LNCaP clone FGC (cell line): Measurements from ENCODE around the gene CD151.

ENCODE experiments used
- DNase-seq: peaks from one replicate; pipeline ENCODE4 v3.0.0-alpha.2; 2011; ENCODE audit warnings: low read depth
- H3K4me3 ChIP-seq: 2 replicates; pipeline ENCODE4 v1.5.1; 2011; ENCODE audit warnings: mild to moderate bottlenecking, low read depth, low read length, control low read depth
- CTCF ChIP-seq: IDR thresholded peaks from 2 replicates; pipeline ENCODE4 v1.5.1; 2012; ENCODE audit warnings: mild to moderate bottlenecking; ENCODE audit not compliant: control insufficient read depth, insufficient read depth; ENCODE audit errors: extremely low read depth

CD151 gene

DNA sequence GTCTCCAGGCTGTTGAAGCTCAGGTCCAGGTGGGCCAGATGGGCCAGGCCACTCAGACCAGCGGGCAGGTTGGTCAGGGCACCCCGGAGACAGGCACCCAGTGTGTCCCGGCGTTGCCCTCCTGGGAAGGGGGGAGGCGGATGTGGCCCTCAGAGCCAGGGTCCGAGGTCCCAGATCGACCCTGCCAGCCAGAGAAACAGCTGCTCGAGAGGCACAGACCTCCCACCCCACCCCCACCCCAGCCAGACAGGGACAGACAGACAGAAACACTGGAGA, 29.3 kb upstream of the CD151 start:
- DNase-seq: no peak
- no peak for TF ChIP-seq CTCF
- no peak overlapping the region for H3K4me3 ChIP-seq

GRCh38 chr11:803770-804598, 28.8 kb upstream of the CD151 start:
- peak overlapping the region; percentile 74 for H3K4me3 ChIP-seq
- no peak for DNase-seq
- no peak for TF ChIP-seq CTCF

DNA sequence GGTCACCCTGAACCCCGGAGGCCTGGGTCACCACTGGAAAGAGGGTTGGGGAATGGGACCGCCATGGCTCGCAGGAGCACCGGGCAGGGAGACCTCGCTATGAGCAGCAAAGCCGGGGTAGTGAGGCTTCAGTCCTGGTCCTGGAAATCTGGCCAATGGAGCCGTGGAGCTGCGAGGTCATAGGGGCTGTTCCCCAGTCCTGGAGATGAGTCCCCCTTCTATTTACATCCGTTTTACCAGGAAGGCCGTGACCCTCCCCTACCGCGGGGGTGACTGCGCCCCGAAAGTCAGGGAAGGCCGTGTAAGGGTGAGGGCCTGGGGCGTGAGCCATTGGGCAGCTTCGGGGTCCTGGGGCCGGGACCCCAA, 28.2 kb upstream of the CD151 start:
- TF ChIP-seq CTCF: no peak
- no peak for DNase-seq
- H3K4me3 ChIP-seq: peak overlapping the region; percentile 74

DNA sequence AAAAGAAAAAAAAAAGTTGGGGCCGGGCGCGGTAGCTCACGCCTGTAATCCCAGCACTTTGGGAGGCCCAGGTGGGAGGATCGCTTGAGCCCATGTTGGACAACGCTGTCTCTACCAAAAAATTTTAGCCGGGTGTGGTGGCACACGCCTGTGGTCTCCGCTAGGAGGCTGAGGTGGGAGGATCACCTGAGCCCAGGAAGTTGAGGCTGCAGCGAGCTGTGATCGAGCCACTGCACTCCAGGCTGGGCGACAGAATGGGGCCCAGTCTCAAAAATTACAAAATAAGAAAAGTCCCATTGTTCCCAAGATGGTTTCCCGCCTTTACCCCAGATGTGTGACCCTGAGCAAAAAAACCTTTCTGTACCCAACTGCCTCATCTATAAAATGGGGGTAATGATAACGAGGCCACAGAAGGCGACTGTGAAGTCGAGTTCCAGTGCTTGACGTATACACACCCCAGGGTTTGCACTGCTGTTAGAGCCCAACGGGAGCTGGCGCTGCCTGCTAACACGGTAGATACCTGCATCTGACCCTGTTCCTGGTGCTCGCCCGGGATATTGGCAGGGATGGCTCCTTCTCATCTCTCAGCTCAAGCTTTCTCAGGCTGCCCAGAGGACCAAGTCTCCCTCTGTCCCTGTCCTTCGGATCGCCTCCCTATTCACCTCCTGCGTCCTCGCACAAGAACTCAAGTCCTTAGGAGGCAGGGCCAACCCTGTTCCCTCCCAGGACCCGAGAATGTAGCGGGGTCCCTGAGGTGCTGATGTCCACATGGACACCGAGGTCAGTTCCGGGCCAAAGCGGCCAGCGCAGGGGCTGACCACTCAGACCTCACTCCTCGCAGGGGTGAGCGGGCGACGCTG, 24.1 kb upstream of the CD151 start:
- no peak for TF ChIP-seq CTCF
- no peak for DNase-seq

DNA sequence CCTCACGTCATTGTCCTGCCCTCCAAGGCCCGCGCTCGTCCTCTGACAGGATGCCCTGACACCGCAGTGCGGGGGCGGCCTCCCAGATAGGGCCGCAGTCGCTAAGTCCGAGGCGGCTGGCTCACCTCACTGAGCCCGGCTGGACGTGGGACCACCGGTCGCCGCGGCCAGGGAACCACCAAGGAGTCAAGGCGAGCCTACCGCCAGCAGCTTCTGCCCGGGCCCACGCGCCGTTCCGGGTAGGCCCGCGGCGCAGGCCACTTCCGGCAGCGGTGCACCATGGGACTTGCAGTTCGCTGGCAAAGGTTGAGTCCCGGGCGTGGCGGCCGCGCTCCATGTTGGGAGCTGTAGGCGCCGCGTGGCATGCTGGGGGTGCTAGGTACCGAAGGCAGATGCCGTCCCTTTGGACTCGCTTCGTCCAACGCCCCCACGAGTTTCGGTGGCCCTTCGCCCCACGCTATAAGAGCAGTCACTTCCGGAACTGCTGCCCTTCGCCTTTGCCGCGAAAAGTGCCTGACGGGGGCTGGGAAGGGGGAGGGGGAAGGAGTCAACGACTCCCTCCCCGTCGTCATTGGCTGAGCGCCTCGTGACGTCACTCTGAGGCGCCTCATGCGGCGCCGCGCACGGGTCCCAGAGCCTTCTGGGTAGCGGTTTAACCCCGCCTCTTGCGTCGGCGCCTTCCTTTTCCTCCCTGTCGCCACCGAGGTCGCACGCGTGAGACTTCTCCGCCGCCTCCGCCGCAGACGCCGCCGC, 23.3 kb upstream of the CD151 start, which contains the start of gene RPLP2:
Gene RPLP2 (plus strand): TSS at position 681 of the 753 bp plus-strand sequence. CDS start 268 bp downstream, outside the sequence.
- TF ChIP-seq CTCF: no peak
- peak within 1 kb of the TSS; percentile 95 for H3K4me3 ChIP-seq
- DNase-seq: peak; percentile 89

More for the DNA sequence above, 24.1 kb upstream of the CD151 start:
- H3K4me3 ChIP-seq: peak overlapping the region; percentile 95

DNA sequence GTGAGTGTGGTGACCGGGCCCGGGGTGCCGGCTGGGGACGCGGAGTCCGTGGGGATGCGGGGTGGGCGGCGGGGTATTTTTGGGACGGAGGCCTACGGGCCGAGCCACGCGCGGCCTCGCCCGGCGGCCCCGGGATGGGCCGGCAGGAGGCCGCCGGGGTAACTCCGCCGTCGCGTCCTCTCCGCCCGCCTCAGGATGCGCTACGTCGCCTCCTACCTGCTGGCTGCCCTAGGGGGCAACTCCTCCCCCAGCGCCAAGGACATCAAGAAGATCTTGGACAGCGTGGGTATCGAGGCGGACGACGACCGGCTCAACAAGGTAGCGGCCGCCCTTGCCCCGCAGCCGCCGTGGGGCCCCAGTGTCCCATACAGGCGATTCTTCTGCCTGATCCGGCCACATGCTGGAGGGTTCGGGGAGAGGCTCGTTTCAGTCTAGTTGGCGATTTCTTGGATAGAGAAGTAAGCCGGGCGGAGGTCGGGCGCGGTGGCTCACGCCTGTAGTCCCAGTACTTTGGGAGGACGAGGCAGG, 22.6 kb upstream of the CD151 start:
- DNase-seq: no peak
- no peak for TF ChIP-seq CTCF
- peak overlapping the region; percentile 95 for H3K4me3 ChIP-seq
